GM18505 (cell line): Measurements from ENCODE around the gene SKA3.
"Not testable (repeated sequence)": the region's sequence is repeated elsewhere in the genome, so short reads cannot be mapped to it uniquely, and the experiment has no call there.

ENCODE experiments used
- ATAC-seq: cut with Tn5 transposase; IDR thresholded peaks from one replicate; pipeline ENCODE4 v1.9.1; 2021; ENCODE audit not compliant: unreplicated experiment
- POLR2A ChIP-seq: IDR thresholded peaks from 4 replicates; pipeline ENCODE4 v1.6.1; 2011; ENCODE audit warnings: borderline replicate concordance; ENCODE audit not compliant: insufficient read depth, insufficient read length; ENCODE audit errors: extremely low read depth

Gene SKA3

DNA sequence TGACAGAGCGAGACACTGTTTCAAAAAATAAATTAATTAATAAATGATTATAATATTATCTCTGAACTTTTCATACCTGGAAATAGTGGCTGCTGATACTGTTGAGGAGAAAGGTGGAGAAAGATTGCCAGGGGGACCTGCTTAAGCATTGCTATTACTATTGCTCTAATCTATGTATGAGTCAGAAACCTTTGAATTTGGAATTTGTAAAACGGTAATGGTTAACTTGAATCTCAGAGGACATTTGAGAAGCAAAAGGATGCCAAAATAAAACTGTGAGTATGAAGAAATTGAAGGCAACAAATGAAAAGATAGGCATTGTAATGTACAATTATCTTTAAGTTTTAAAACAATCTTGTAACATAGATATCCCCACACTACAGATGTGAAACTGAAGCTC lies 5.3 kb upstream of the SKA3 start:
- no peak for ATAC-seq
- no peak for TF ChIP-seq POLR2A

DNA sequence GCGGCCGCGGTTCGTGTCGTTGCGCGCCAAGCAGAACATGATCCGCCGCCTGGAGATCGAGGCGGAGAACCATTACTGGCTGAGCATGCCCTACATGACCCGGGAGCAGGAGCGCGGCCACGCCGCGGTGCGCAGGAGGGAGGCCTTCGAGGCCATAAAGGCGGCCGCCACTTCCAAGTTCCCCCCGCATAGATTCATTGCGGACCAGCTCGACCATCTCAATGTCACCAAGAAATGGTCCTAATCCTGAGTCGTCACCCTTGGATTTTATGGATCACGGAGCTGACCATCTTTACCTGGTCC lies 581 bp upstream of the SKA3 start:
- ATAC-seq = peak; percentile 25
- TF ChIP-seq POLR2A = no peak

GRCh38 chr13:21175656-21176214 lies 617 bp downstream of the SKA3 start:
- no peak for TF ChIP-seq POLR2A
- no peak for ATAC-seq

DNA sequence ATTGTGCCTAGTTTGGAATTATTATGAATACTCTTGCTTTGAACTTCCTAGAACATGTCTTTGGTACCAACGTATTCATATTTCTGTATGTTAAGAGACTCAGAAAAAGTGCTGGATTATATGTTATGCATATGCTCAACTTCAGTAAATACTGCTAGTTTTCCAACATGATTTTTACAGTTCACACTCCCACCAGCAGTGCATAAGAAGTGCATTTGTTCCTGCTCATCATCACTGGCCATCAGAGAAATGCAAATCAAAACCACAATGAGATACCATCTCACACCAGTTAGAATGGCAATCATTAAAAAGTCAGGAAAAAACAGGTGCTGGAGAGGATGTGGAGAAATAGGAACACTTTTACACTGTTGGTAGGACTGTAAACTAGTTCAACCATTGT lies 2.6 kb downstream of the SKA3 start:
- not testable (repeated sequence) for ATAC-seq

GRCh38 chr13:21171420-21171819 lies 4.9 kb downstream of the SKA3 start:
- no peak for TF ChIP-seq POLR2A
- ATAC-seq = no peak

- not testable (repeated sequence) for ATAC-seq
These were observed 10.7 kb downstream of the SKA3 start for GRCh38 chr13:21165606-21166005.

- TF ChIP-seq POLR2A = no peak
- no peak for ATAC-seq
These were observed 11.7 kb downstream of the SKA3 start for GRCh38 chr13:21164631-21165030.

GRCh38 chr13:21152251-21152899 lies 24.0 kb downstream of the SKA3 start:
- no peak for ATAC-seq
- no peak for TF ChIP-seq POLR2A

GRCh38 chr13:21150013-21150412 lies 26.3 kb downstream of the SKA3 start:
- ATAC-seq = no peak
- TF ChIP-seq POLR2A = no peak

- peak; percentile 60 for ATAC-seq
- no peak for TF ChIP-seq POLR2A
These were observed 26.8 kb downstream of the SKA3 start for GRCh38 chr13:21149568-21149967.

DNA sequence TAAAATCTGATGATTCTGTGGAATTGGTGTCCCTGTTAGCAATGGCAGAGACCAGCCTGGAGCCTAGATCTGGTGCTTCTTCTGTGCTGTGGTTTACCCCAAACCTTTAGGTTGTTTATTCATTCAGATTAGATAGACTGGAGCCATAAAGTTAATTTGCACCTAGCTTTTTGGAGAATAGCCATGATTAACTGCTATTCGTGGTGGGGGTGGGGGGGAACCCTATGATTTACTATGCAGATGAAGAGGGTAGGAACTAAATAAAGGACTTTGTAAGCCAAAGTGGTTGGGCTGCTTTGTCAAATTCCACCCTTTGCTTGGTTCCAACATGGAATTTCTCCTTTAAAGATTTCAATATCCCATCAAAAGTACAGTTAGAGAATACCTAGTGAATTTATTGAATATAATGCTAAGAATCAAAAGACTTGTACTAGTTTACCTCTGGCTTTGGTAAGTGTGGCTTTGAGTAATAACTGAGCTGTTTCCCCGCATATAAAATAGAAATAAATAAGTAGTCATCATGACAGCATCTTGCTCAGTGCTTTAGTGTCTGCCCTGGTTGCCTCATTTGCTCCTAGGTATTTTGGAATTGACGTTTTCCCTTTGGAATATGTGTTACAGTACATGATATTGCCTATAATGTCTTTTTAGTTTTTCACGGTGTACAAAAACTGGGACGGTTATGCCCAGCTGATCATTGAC lies 27.6 kb downstream of the SKA3 start:
- no peak for TF ChIP-seq POLR2A
- no peak for ATAC-seq

GRCh38 chr13:21147827-21148226 lies 28.5 kb downstream of the SKA3 start:
- TF ChIP-seq POLR2A = peak; percentile 35
- ATAC-seq = no peak

DNA sequence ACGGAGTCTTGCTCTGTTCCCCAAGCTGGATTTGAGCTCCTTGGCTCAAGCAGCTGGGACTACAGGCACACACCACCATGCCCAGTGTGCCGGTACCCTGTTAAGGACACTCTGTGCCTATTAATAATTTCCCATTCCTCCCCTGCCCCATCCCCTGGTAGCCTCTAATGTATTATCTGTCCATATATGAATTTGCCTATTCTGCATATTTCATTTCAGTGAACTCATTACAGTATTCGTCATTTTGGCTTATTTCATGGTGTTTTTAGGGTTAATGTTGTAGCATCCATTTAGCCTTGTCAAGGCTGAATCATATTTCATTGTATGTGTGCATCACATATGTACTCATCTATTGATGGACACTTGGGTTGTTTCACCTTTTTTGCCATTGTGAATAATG lies 33.6 kb downstream of the SKA3 start:
- no peak for TF ChIP-seq POLR2A
- ATAC-seq = no peak

DNA sequence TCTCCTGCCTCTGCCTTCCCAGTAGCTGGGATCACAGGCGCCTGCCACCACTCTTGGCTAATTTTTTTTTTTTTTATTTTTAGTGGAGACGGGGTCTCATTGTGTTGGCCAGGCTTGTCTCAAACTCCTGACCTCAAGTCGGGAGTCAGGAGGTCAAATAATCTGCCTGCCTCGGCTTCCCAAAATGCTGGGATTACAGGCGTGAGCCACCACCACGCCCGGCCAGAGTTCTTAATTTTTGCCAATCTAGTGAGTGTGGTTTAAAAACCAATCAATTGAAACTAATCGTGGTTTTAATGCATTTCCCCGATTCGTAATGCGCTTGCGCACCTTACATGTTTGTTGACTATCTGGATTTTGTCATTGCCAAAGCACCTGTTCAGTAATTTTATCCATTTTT lies 37.0 kb downstream of the SKA3 start:
- ATAC-seq = no peak
- TF ChIP-seq POLR2A = no peak
